Measurements from ENCODE around the gene RHOD. TPM values are rescaled to one million over a fixed set of nuclear protein-coding genes. Genes with fewer than 3 reads are reported as not detected.

Gene RHOD
- total RNA-seq, 2 donors from 2014 or later, result 39.1 to 68.5 TPM

- Histone ChIP-seq H3K9me3 (no peaks in the 10 kb centered on the region), H3K4me1 (no peaks in the 10 kb centered on the region), H3K36me3 (no peaks in the 10 kb centered on the region), H3K27ac (no peak overlapping the region), H3K27me3 (no peaks in the 10 kb centered on the region), H3K4me3 (no peak overlapping the region)
- TF ChIP-seq CTCF (IDR thresholded peaks at IDR 0.05), result no peak
- DNase-seq (ENCODE audit: low spot score), result no peak
Observed at GRCh38 chr11:67090717-67091116, 34.1 kb downstream of the RHOD start.

- Histone ChIP-seq H3K27ac (no peak overlapping the region), H3K36me3 (no peaks in the 10 kb centered on the region), H3K27me3 (no peaks in the 10 kb centered on the region), H3K9me3 (no peaks in the 10 kb centered on the region), H3K4me3 (no peak overlapping the region), H3K4me1 (peaks cover 0 to 7% of the 10 kb centered on the region in 2 donors)
- DNase-seq (ENCODE audit: low spot score), result no peak
- TF ChIP-seq CTCF (IDR thresholded peaks at IDR 0.05), result no peak
Observed at GRCh38 chr11:67095214-67095507, 38.5 kb downstream of the RHOD start.

- Histone ChIP-seq H3K27ac (peak overlapping the region in 1 of 2 donors; percentile 33), H3K9me3 (no peaks in the 10 kb centered on the region), H3K4me1 (peaks cover 0 to 7% of the 10 kb centered on the region in 2 donors), H3K36me3 (no peaks in the 10 kb centered on the region), H3K4me3 (no peak overlapping the region), H3K27me3 (no peaks in the 10 kb centered on the region)
- DNase-seq (ENCODE audit: low spot score), result no peak
- TF ChIP-seq CTCF (IDR thresholded peaks at IDR 0.05), result no peak
Observed at GRCh38 chr11:67098799-67099429, 42.3 kb downstream of the RHOD start.

- Histone ChIP-seq H3K4me3 (no peak overlapping the region), H3K27me3 (no peaks in the 10 kb centered on the region), H3K4me1 (peaks cover 0 to 7% of the 10 kb centered on the region in 2 donors), H3K27ac (no peak overlapping the region), H3K36me3 (no peaks in the 10 kb centered on the region), H3K9me3 (no peaks in the 10 kb centered on the region)
- DNase-seq (ENCODE audit: low spot score), result no peak
- no peak for TF ChIP-seq CTCF (IDR thresholded peaks at IDR 0.05)
Observed at GRCh38 chr11:67099831-67100324, 43.2 kb downstream of the RHOD start.

- H3K9me3 ChIP-seq, result no peaks in the 10 kb centered on the region
- no peaks in the 10 kb centered on the region for H3K27me3 ChIP-seq
- peaks cover 0 to 7% of the 10 kb centered on the region in 2 donors for H3K4me1 ChIP-seq
- DNase-seq (ENCODE audit: low spot score), result no peak
- TF ChIP-seq CTCF (IDR thresholded peaks at IDR 0.05), result no peak
- H3K4me3 ChIP-seq, result no peak overlapping the region
- no peak overlapping the region for H3K27ac ChIP-seq
- H3K36me3 ChIP-seq, result no peaks in the 10 kb centered on the region
Observed at GRCh38 chr11:67102664-67103063, 46.0 kb downstream of the RHOD start.

GRCh38 chr11:67105964-67106363 lies 49.3 kb downstream of the RHOD start:
- Histone ChIP-seq H3K27me3 (no peaks in the 10 kb centered on the region), H3K36me3 (no peaks in the 10 kb centered on the region), H3K9me3 (no peaks in the 10 kb centered on the region), H3K4me1 (no peaks in the 10 kb centered on the region), H3K4me3 (no peak overlapping the region), H3K27ac (no peak overlapping the region)
- TF ChIP-seq CTCF (IDR thresholded peaks at IDR 0.05), result no peak
- no peak for DNase-seq (ENCODE audit: low spot score)
